IPS-15b (cell line): ENCODE results near the gene RBM12.

Experiments used
- H3K27me3 ChIP-seq: one replicate; pipeline ENCODE4 v1.6.1; 2013; ENCODE audit warnings: low read length; ENCODE audit not compliant: control insufficient read depth, insufficient read depth
- H3K36me3 ChIP-seq: one replicate; pipeline ENCODE4 v1.6.1; 2013; ENCODE audit warnings: low read length; ENCODE audit not compliant: control insufficient read depth, insufficient read depth
- H3K4me1 ChIP-seq: one replicate; pipeline ENCODE4 v1.6.1; 2013; ENCODE audit warnings: mild to moderate bottlenecking, low read length; ENCODE audit not compliant: control insufficient read depth, insufficient read depth
- H3K4me3 ChIP-seq: one replicate; pipeline ENCODE4 v1.5.1; 2013; ENCODE audit warnings: low read depth, low read length
- H3K9ac ChIP-seq: one replicate; pipeline ENCODE4 v1.6.1; 2013; ENCODE audit warnings: low read depth, mild to moderate bottlenecking, low read length
- H3K9me3 ChIP-seq: one replicate; pipeline ENCODE4 v1.6.1; 2013; ENCODE audit warnings: mild to moderate bottlenecking, low read length; ENCODE audit not compliant: control insufficient read depth, insufficient read depth

RBM12 gene

GRCh38 chr20:35626386-35627001 is 38.2 kb downstream of the RBM12 start:
- Histone ChIP-seq H3K27me3 (no peaks in the 10 kb centered on the region), H3K9ac (no peak overlapping the region), H3K9me3 (no peaks in the 10 kb centered on the region), H3K36me3 (peaks cover 42% of the 10 kb centered on the region), H3K4me3 (no peak overlapping the region), H3K4me1 (no peaks in the 10 kb centered on the region)

- H3K4me1 ChIP-seq, result no peaks in the 10 kb centered on the region
- peaks cover 35% of the 10 kb centered on the region for H3K36me3 ChIP-seq
- no peaks in the 10 kb centered on the region for H3K27me3 ChIP-seq
- no peak overlapping the region for H3K9ac ChIP-seq
- H3K4me3 ChIP-seq, result no peak overlapping the region
- H3K9me3 ChIP-seq, result no peaks in the 10 kb centered on the region
Measured at GRCh38 chr20:35625584-35626385, 38.9 kb downstream of the RBM12 start.

GRCh38 chr20:35621560-35621946 is 43.1 kb downstream of the RBM12 start:
- Histone ChIP-seq H3K9ac (no peak overlapping the region), H3K4me1 (no peaks in the 10 kb centered on the region), H3K4me3 (no peak overlapping the region)

GRCh38 chr20:35620818-35621559 is 43.7 kb downstream of the RBM12 start:
- Histone ChIP-seq H3K9me3 (no peaks in the 10 kb centered on the region), H3K27me3 (peaks cover 11% of the 10 kb centered on the region), H3K36me3 (peaks cover 9% of the 10 kb centered on the region), H3K9ac (no peak overlapping the region), H3K4me1 (no peaks in the 10 kb centered on the region), H3K4me3 (no peak overlapping the region)

More at GRCh38 chr20:35621560-35621946, 43.1 kb downstream of the RBM12 start:
- Histone ChIP-seq H3K36me3 (peaks cover 14% of the 10 kb centered on the region), H3K9me3 (no peaks in the 10 kb centered on the region), H3K27me3 (peaks cover 11% of the 10 kb centered on the region)

GRCh38 chr20:35619196-35620095 is 45.3 kb downstream of the RBM12 start:
- no peaks in the 10 kb centered on the region for H3K4me1 ChIP-seq
- H3K9ac ChIP-seq, result peak overlapping the region; percentile 47
- H3K36me3 ChIP-seq, result no peaks in the 10 kb centered on the region
- peak overlapping the region; percentile 70 for H3K4me3 ChIP-seq
- H3K9me3 ChIP-seq, result no peaks in the 10 kb centered on the region
- peaks cover 11% of the 10 kb centered on the region for H3K27me3 ChIP-seq

GRCh38 chr20:35618263-35619131 is 46.2 kb downstream of the RBM12 start:
- Histone ChIP-seq H3K27me3 (peaks cover 15% of the 10 kb centered on the region), H3K4me3 (peak overlapping the region; percentile 70), H3K4me1 (no peaks in the 10 kb centered on the region), H3K9ac (no peak overlapping the region), H3K9me3 (no peaks in the 10 kb centered on the region), H3K36me3 (no peaks in the 10 kb centered on the region)

GRCh38 chr20:35617397-35618262 is 47.1 kb downstream of the RBM12 start:
- peaks cover 15% of the 10 kb centered on the region for H3K27me3 ChIP-seq
- H3K9me3 ChIP-seq, result no peaks in the 10 kb centered on the region
- no peaks in the 10 kb centered on the region for H3K36me3 ChIP-seq
- H3K4me1 ChIP-seq, result no peaks in the 10 kb centered on the region
- no peak overlapping the region for H3K9ac ChIP-seq
- peak overlapping the region; percentile 70 for H3K4me3 ChIP-seq

GRCh38 chr20:35616465-35617396 is 48.0 kb downstream of the RBM12 start:
- peaks cover 15% of the 10 kb centered on the region for H3K27me3 ChIP-seq
- no peaks in the 10 kb centered on the region for H3K9me3 ChIP-seq
- no peaks in the 10 kb centered on the region for H3K4me1 ChIP-seq
- peak overlapping the region; percentile 70 for H3K4me3 ChIP-seq
- no peaks in the 10 kb centered on the region for H3K36me3 ChIP-seq
- H3K9ac ChIP-seq, result no peak overlapping the region

GRCh38 chr20:35615667-35616464 is 48.8 kb downstream of the RBM12 start, which contains the start of gene SPAG4:
TSS of gene SPAG4 (plus strand) at chr20:35615829. CDS start at chr20:35616004, 175 bp downstream.
- Histone ChIP-seq H3K9ac (no peak within 1 kb of the TSS), H3K4me1 (no peaks in the 10 kb centered on the region), H3K4me3 (peak within 1 kb of the TSS; percentile 70), H3K36me3 (no peaks in the 10 kb centered on the region), H3K9me3 (no peaks in the 10 kb centered on the region), H3K27me3 (peaks cover 15% of the 10 kb centered on the region)
